Smooth muscle cell (in vitro differentiated cells): ENCODE measurements around the gene LRRK1. TPM values are rescaled to one million over a fixed set of nuclear protein-coding genes. Genes with fewer than 3 reads are reported as not detected.

Experiments
- DNase-seq: peaks from one replicate; lab custom pipeline; 2025; ENCODE audit not compliant: unreplicated experiment; lab: John Stamatoyannopoulos, UW
- H2AFZ ChIP-seq: fragments of 200-600 bp; sonication (generic); 2 replicates; pipeline ENCODE4 v1.6.0; 2016; ENCODE audit warnings: antibody characterized with exemption, low read depth, mild to moderate bottlenecking
- H3F3A ChIP-seq: fragments of 200-600 bp; sonication (generic); 2 replicates; pipeline ENCODE4 v1.6.0; 2017; ENCODE audit warnings: antibody characterized with exemption, low read depth
- H3K27ac ChIP-seq: fragments of 200-600 bp; sonication (generic); 2 replicates; pipeline ENCODE4 v1.5.1; 2016; ENCODE audit warnings: low read depth, mild to moderate bottlenecking
- H3K27me3 ChIP-seq: fragments of 200-600 bp; sonication (generic); 2 replicates; pipeline ENCODE4 v1.6.1; 2016; ENCODE audit warnings: low read depth, mild to moderate bottlenecking
- H3K36me3 ChIP-seq: fragments of 200-600 bp; sonication (generic); 2 replicates; pipeline ENCODE4 v1.5.1; 2016; ENCODE audit warnings: low read depth
- H3K4me1 ChIP-seq: fragments of 200-600 bp; sonication (generic); 2 replicates; pipeline ENCODE4 v1.5.1; 2016; ENCODE audit warnings: low read depth
- H3K4me2 ChIP-seq: fragments of 200-600 bp; sonication (generic); 2 replicates; pipeline ENCODE4 v1.6.0; 2016; ENCODE audit warnings: mild to moderate bottlenecking
- H3K4me3 ChIP-seq: fragments of 200-600 bp; sonication (generic); 2 replicates; pipeline ENCODE4 v1.5.1; 2016; ENCODE audit warnings: mild to moderate bottlenecking
- H3K79me2 ChIP-seq: fragments of 200-600 bp; sonication (generic); 2 replicates; pipeline ENCODE4 v1.6.0; 2016; ENCODE audit warnings: low read depth, mild to moderate bottlenecking
- H3K9ac ChIP-seq: fragments of 200-600 bp; sonication (generic); 2 replicates; pipeline ENCODE4 v1.6.0; 2016; ENCODE audit warnings: low read depth
- H3K9me3 ChIP-seq: fragments of 200-600 bp; sonication (generic); replicated peaks from 2 replicates; pipeline ENCODE4 v1.5.1; 2016; ENCODE audit warnings: low read depth
- H4K20me1 ChIP-seq: fragments of 200-600 bp; sonication (generic); 2 replicates; pipeline ENCODE4 v1.6.0; 2016; ENCODE audit warnings: low read depth
- WGBS: methylation state at CpG from one replicate; pipeline ENCODE4 v1.1.7; 2016; ENCODE audit warnings: low lambda C conversion rate; 5-methylcytosine and 5-hydroxymethylcytosine counted together
- polyA plus RNA-seq: library from polyadenylated mRNA; unstranded; fragments of >200 nt; fragmentation: Nextera tagmentation; extraction: Ambion mirVana; gene quantifications from 2 replicates; pipeline ENCODE4 v1.2.1, GENCODE V29; 2016
- total RNA-seq: library from RNA; depleted of rRNA; stranded (reverse); fragments of >200 nt; gene quantifications from 2 replicates; pipeline ENCODE4 v1.2.3, GENCODE V29; 2014
- TF ChIP-seq, protein P1 (sequence below): fragments of 200-600 bp; sonication (generic); IDR thresholded peaks from 2 replicates; pipeline ENCODE4 v1.5.1; 2017; ENCODE audit warnings: borderline replicate concordance, mild to moderate bottlenecking, antibody characterized with exemption; ENCODE audit not compliant: insufficient read depth, poor library complexity, severe bottlenecking

LRRK1 gene
- total and polyA plus RNA-seq, 2 experiments from 2014 or later = 1.1 to 1.6 TPM

GRCh38 chr15:101110681-101111569, 191.8 kb downstream of the LRRK1 start:
- Histone ChIP-seq H4K20me1 (no peaks in the 10 kb centered on the region), H3K79me2 (no peaks in the 10 kb centered on the region), H3K4me3 (no peak overlapping the region), H3K4me2 (no peak overlapping the region), H3K9me3 (no peaks in the 10 kb centered on the region), H3K9ac (no peak overlapping the region), H3K27ac (no peak overlapping the region), H3K27me3 (no peaks in the 10 kb centered on the region), H3K36me3 (no peaks in the 10 kb centered on the region), H3F3A (peaks cover 34% of the 10 kb centered on the region), H2AFZ (no peak overlapping the region), H3K4me1 (peaks cover 8% of the 10 kb centered on the region)
- WGBS = 89% methylated on average over 22 of the region's 23 CpGs
- no peak for DNase-seq
- TF ChIP-seq, protein P1, sequence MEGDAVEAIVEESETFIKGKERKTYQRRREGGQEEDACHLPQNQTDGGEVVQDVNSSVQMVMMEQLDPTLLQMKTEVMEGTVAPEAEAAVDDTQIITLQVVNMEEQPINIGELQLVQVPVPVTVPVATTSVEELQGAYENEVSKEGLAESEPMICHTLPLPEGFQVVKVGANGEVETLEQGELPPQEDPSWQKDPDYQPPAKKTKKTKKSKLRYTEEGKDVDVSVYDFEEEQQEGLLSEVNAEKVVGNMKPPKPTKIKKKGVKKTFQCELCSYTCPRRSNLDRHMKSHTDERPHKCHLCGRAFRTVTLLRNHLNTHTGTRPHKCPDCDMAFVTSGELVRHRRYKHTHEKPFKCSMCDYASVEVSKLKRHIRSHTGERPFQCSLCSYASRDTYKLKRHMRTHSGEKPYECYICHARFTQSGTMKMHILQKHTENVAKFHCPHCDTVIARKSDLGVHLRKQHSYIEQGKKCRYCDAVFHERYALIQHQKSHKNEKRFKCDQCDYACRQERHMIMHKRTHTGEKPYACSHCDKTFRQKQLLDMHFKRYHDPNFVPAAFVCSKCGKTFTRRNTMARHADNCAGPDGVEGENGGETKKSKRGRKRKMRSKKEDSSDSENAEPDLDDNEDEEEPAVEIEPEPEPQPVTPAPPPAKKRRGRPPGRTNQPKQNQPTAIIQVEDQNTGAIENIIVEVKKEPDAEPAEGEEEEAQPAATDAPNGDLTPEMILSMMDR = no peak

- Histone ChIP-seq H3K4me3 (no peak overlapping the region), H4K20me1 (no peaks in the 10 kb centered on the region), H2AFZ (no peak overlapping the region), H3K9ac (no peak overlapping the region), H3K27ac (no peak overlapping the region), H3K4me1 (peaks cover 14% of the 10 kb centered on the region), H3K9me3 (no peaks in the 10 kb centered on the region), H3K36me3 (no peaks in the 10 kb centered on the region), H3K4me2 (no peak overlapping the region), H3K79me2 (no peaks in the 10 kb centered on the region), H3F3A (peaks cover 34% of the 10 kb centered on the region), H3K27me3 (no peaks in the 10 kb centered on the region)
- WGBS = 90% methylated on average over 14 of the region's 16 CpGs
- TF ChIP-seq, protein P1 = no peak
- DNase-seq = no peak
Measured at GRCh38 chr15:101111570-101112262, 192.6 kb downstream of the LRRK1 start.

DNA sequence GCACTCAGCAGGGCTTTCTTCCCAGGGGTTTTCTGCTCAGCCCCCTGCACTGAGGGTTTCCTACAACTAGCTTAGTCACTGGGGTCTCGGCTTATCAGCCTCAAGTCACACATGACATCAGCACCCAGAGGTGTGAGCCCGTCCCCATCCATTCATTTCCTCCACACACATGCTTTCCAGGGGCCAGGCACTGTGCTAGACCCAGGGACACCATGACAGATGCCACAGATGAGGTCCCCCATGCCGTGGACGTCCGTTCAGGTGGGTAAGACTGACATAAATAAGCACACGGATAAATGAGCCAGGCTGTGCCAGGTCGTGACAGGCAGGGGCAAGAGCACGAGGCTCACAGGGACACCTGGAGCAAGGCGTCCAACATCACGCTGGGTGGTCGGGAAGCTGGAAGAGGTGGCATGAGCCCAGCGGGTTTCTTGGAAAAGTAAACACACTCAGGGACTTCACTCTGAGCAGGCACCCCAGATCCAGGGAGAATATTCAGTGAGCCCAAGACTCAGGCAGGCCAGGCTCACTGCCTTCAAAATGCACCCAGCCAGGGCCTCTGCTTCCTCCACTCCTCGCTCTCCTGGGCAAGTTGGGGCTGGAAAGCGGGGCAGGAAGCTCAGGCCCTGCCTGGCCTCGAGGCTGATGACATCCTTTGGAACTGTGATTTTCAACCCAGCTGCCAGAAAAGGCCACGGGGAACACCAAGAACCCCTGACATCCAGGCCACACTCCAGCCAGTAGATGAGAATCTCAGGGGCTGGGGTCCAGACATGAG, 193.4 kb downstream of the LRRK1 start:
- Histone ChIP-seq H3K9me3 (no peaks in the 10 kb centered on the region), H3K79me2 (no peaks in the 10 kb centered on the region), H3K4me3 (no peak overlapping the region), H2AFZ (no peak overlapping the region), H3F3A (peaks cover 26% of the 10 kb centered on the region), H3K9ac (no peak overlapping the region), H4K20me1 (no peaks in the 10 kb centered on the region), H3K27me3 (no peaks in the 10 kb centered on the region), H3K27ac (peak overlapping the region; percentile 35), H3K4me2 (peak overlapping the region; percentile 6), H3K4me1 (peaks cover 15% of the 10 kb centered on the region), H3K36me3 (no peaks in the 10 kb centered on the region)
- TF ChIP-seq, protein P1 = no peak
- WGBS = 74% methylated on average over 16 of the region's 16 CpGs
- DNase-seq = no peak
